Measurements from ENCODE around the gene TNNC1. TPM values are rescaled to one million over a fixed set of nuclear protein-coding genes. Genes with fewer than 3 reads are reported as not detected.

Gene TNNC1
- total RNA-seq: 0.54 TPM

DNA sequence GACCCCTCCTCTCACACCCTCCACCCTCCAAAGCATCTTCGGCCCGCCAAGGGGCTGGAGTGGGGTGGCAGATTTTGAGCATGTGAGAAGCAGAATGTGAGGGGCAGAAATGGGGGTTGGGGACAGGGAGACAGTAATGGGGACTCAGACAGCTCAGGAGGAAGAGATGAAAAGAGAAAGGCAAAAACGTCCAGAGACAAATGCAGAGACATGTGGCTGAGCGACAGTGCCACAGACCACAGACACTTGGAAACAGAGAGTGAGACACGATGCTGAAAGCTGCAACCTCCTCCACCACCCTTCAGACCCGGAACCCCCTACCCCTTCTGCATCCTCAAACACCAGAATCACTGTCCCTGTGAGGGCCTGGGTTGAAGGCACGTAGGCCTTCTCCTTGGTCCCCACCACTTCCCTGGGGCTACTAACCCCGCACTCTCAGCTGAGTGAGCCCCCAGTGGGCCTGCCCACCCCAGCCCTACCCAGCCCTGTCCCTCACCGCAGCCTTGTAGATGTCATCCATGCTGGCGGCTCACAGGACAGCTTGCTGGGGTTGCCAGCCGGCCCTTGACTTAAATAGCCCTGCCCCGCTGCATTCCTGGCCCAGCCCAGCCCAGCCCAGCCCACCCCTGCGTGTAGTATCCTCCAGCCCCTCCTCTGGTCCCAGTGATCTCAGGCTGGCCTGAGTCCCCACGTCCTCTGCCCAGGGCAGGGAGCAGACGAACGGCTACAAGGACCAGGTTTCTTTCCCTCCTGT lies at the start of gene TNNC1:
Gene TNNC1, minus strand, starts transcription at position 546 of the 754 bp plus-strand sequence. Its CDS starts 26 bp downstream, at position 520.
- no peak for DNase-seq (ENCODE audit: low read depth in 2 of 3, low spot score in 2 of 3)

DNA sequence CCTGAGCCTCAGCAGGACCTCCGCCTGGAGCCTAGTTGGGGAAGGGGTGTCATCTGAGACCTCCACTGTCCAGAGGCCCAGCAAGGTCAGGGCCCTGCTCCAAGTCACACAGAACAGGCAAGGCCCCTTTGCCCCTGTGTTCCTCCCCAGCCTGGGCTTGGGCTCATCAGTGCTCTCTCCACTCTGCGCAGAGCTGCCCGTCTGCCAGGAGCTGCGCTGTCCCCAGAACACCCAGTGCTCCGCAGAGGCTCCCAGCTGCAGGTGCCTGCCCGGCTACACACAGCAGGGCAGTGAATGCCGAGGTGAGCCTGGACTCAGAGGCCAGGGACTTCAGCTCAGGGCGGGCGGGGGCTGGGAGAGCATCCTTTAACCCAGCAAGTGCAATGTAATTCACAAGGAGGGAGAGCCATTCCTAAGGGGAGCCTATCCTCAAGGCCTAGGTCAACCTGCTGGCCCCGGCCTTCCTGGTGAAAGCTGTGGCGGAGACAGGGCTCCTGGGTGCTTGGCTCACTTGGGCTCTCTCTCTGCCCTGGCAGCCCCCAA lies 49.0 kb upstream of the TNNC1 start:
- no peak for DNase-seq (ENCODE audit: low read depth in 2 of 3, low spot score in 2 of 3)

DNA sequence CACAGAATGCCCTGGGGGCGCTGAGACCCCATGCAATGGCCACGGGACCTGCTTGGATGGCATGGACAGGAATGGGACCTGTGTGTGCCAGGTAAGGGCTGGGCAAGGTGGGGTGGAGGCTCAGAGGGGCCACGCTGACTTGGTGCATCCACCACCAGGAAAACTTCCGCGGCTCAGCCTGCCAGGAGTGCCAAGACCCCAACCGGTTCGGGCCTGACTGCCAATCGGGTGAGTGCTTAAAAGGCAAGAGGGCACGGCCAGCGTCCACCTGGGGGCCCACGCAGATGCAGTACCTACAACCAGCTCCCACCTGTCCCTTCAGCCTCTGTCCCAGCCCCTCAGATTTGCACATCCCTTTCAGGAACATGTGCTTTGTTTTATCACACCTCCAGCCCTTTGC lies 48.2 kb upstream of the TNNC1 start:
- DNase-seq (ENCODE audit: low read depth in 2 of 3, low spot score in 2 of 3): no peak

DNA sequence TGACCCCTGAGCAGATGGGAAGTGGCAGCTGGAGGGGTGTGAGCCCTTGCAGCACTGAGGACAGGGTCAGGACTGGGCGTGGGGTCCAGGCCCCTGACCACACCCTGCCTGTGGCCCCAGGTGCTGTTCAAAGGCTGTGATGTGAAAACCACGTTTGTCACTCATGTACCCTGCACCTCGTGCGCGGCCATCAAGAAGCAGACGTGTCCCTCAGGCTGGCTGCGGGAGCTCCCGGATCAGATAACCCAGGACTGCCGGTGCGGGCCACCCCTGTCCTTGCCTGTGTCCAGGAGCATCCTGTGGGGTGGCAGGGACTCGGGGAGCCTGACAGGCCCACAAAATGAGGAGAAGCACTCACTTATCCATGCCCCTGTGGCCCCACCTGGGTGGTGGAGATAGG lies 47.2 kb upstream of the TNNC1 start:
- no peak for DNase-seq (ENCODE audit: low read depth in 2 of 3, low spot score in 2 of 3)

DNA sequence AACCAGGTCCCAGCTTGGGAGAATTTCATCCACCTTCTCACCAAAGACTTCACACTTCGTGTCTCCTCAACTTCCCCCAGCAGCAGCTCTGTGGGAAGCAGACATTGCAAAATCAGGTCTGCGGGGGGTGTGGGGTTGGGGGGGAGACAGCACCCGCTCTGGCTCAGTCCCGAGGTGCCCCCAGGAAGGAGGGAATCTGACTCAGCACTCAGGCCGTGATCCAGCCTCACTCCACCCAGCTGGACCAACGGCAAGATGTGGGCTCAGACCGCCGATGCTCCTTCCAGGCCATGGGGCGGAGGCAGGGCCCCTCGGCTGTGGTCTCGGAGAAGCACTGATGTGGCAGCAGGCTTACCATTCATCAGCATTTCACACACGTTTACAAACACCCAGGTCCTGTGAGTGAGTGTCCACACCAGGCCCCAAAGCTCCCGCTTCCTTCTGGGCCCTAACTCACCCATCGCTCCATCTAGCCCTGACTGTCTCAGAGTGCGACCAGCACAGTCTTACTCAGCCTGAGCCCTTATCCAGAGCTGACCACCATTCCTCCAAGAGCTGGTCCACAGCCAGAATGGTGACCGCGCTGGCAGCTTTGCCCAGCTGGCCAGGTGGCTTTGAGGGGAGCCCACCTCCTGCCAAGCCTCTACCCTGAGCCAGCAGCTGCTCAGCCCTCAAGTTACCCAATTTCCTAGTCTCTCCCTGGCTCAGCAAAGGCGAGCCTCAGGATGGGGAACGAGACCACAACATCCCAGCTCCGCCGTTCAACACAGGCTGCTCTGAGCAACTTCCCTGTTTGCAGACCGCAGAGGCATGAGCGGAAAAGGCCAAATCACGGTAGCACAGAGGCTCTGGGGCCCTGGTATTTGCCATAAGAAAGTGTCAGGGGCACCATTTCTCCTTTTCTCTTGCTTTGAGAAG lies 44.6 kb upstream of the TNNC1 start:
- peak in 2 of 3 donors; percentile 88 to 91 for DNase-seq (ENCODE audit: low read depth in 2 of 3, low spot score in 2 of 3)

DNA sequence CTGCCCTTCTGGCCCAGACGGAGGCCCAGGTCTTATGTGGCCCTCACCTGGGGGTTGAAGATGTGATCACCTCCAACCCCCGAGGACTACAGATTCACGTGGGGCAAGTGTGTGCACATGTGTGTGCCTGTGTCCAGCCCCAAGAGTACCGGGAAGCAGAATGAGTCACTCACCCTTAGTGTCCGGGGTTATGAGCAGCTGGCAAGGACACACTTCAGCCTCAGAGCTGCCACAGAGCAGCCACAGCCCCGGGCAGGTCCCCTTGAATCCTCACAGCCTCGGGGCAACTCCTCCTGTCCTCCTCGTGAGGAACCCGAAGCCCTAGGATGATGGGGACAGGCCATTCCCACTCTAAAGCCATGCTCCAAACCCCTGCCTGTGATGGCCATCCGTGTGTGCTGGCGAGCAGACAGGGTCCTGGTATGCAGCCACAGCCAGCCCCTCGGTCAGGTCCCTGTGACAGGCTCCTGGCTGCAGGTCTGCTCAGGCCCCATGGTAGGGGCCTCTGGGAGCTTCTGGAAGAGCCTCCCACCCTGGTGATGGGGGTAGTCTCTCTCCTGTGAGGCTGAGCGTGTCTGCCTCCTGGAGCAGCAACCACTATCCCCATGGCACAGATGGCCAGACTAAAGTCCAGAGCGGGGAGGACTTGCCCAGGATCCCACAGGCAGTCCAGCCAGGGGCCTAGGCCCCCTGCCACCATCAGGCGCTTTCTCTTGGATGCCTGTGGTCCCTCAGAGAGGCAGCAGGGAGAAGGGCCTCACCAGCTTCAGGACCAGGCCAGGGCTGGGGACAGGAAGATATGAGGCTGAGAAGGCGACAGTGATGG lies 42.1 kb upstream of the TNNC1 start:
- no peak for DNase-seq (ENCODE audit: low read depth in 2 of 3, low spot score in 2 of 3)

DNA sequence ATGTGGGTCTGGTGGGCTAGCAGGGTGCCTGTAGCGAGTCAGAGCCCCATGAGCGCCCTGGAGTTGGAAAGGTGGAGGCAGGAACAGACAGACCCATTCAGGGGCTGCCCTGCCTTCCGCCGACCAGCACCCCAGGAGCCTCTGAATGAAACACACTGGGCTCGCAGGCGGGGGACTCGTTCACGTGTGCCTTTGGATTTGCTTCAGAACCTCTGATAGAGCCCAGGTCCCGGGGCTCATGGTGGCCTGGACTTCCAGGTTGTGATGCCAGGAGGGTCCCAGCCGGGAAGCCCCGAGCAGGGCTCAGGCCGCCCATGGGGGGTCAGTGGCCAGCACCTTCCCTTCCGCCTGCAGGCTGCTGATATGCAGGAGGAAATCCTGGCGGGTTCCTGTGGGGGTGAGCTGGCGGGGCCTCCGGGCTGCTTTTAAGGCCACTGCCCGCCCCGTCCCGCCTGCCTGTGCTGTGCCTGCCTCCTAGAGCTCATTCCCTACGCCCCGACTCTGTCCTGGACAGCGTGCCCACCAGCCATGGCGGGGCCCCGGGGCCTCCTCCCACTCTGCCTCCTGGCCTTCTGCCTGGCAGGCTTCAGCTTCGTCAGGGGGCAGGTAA lies 41.1 kb upstream of the TNNC1 start, which contains the start of gene STAB1:
Gene STAB1, plus strand, starts transcription at position 453 of the 610 bp plus-strand sequence. Its CDS starts 76 bp downstream, at position 529.
- DNase-seq (ENCODE audit: low read depth in 2 of 3, low spot score in 2 of 3): peak in 2 of 3 donors; percentile 50 to 65

DNA sequence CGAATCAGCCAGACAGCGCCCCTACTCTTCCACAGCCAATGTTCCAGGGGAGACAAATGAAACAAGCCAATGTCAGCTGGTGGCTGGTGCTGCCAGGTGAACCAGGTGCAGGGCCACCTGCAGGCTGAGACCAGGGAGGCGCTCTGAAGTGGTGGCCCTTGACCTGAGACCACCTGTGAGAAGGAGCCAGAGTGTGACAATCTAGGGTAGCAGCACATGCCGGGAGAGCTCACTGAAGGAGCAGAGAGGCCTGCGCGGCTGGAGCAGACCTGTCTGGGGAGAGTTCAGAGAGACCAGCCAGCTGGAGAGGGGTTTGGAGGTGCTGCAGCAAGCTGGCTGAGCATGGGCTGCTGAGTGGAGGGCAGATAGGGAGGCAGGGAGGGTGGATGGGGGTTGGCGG lies 40.6 kb upstream of the TNNC1 start:
- no peak for DNase-seq (ENCODE audit: low read depth in 2 of 3, low spot score in 2 of 3)

DNA sequence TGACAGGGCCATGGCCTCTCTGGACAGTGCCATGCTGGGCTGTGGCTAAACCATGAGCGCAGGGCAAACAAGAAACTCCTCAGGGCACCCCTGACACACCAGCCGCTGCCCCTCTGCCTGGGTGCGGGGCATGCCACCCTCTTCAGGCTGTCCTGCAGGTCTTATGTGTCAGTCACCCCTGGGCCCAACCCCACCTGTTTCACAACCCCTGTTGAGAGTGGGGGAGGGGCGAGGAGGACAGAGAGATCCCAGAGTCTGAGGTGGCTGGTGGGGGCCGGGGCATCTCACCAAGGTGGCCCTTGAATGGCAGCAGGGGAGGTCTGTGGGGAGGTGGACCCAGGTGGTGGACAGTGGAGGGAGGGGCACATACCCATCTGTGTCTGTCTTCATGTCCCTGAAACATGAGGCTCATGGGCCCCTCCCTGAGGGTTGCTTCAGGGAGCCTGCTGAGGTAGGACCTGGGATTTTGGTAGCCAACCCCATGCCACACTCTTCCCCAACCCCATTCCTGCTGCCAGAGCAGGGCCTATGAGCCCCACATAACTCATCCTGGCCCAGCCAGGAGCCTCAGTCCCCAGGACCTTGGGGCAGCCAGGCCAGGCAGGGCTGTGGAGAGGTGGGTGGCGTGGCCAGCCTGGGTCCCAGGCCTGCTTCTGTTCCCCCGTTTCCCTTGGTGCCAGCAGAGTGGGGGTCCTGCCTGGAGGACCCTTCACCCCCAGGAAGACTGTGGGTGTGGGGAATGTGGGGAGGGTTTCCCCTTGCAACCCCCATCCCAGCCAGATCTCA lies 39.6 kb upstream of the TNNC1 start:
- DNase-seq (ENCODE audit: low read depth in 2 of 3, low spot score in 2 of 3): no peak

DNA sequence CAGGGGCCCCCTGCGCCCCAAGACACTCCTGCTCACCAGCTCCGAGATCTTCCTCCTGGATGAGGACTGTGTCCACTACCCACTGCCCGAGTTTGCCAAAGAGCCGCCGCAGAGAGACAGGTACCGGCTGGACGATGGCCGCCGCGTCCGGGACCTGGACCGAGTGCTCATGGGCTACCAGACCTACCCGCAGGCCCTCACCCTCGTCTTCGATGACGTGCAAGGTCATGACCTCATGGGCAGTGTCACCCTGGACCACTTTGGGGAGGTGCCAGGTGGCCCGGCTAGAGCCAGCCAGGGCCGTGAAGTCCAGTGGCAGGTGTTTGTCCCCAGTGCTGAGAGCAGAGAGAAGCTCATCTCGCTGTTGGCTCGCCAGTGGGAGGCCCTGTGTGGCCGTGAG lies 38.2 kb upstream of the TNNC1 start:
- no peak for DNase-seq (ENCODE audit: low read depth in 2 of 3, low spot score in 2 of 3)

DNA sequence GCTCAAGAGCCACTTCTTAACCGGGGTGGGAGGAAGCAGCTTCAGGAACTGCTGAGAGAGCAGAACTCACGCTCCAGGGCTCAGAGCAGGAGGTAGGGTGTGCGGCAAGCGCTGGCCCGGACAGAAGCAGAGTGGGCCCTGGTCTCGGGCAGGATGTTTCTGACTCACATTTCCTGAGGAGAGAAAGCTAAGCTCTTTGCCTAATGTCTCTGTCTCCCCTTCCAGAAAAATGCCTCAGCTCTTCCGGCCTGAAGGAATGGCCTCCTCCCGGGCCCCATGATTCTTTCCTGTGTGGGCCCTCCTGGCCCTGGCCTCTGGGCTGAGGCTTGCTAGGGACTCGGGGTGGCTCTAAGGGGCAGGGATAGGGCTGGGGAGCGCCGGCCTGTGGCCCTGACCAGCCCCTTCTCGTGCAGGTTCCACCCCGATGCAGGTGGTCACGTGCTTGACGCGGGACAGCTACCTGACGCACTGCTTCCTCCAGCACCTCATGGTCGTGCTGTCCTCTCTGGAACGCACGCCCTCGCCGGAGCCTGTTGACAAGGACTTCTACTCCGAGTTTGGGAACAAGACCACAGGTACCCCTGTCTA lies 37.2 kb upstream of the TNNC1 start:
- DNase-seq (ENCODE audit: low read depth in 2 of 3, low spot score in 2 of 3): peak in 2 of 3 donors; percentile 58 to 64

DNA sequence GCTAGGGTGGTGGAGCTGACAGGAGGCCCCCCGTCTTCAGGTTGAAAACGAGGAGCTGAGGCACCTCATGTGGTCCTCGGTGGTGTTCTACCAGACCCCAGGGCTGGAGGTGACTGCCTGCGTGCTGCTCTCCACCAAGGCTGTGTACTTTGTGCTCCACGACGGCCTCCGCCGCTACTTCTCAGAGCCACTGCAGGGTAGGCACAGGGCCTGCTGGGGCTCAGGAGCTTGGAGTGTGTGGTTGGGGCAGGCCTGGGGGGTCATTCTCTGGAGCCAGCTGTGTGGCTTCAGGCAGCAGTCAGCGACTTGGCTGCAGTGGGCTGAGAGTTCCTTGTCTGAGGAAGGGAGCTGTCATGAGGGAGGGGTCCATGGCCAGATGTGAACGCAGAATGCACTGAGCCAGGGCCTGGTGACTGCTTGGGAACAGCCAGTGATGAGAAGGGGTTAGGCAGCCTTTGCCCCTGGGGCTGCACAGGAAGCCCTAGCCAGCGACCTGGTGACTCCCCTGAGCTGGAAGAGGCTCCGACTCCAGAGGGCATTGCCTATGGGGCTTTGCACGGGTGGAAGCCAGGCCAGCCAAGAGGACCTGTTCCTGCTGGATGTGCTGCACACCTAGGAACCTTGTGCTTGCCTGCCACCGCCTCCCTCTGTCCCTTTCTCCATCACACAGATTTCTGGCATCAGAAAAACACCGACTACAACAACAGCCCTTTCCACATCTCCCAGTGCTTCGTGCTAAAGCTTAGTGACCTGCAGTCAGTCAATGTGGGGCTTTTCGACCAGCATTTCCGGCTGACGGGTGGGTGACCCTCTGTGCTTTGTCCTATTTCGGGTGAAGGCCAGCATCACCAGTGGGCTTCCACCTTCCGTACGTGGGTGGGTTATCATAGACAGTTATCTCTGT lies 36.4 kb upstream of the TNNC1 start:
- DNase-seq (ENCODE audit: low read depth in 2 of 3, low spot score in 2 of 3): no peak

DNA sequence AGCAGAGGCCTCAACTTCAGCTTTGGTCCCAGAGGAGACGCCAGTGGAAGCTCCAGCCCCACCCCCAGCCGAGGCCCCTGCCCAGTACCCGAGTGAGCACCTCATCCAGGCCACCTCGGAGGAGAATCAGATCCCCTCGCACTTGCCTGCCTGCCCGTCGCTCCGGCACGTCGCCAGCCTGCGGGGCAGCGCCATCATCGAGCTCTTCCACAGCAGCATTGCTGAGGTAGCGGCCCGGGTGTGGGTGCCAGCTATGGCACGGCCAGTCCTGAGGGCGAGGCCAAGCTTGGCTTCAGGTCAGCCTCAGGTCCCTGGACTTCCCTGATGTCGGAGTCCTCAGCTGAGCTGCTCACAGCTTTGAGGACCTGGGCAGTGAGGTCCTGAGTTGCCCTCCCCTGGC lies 35.6 kb upstream of the TNNC1 start:
- no peak for DNase-seq (ENCODE audit: low read depth in 2 of 3, low spot score in 2 of 3)

DNA sequence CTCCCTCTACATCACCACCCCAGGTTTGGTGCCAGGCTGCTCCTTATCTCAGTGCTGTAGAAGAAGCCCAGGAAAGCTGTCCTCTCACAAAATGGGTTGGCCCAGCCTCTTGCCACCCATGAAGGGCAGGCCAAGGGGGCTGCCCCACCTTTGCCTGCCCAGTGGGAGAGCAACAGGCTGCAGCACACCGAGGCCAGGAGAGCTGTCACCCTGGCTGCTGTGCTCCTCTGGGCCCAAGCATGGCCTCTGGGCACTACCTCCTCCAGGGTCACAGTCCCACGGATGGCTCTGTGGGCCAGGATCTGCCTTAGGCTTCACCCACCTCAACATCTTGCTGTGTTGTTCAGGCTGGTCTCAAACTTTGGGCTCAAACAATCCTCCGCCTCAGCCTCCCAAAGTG lies 34.9 kb upstream of the TNNC1 start:
- DNase-seq (ENCODE audit: low read depth in 2 of 3, low spot score in 2 of 3): no peak

DNA sequence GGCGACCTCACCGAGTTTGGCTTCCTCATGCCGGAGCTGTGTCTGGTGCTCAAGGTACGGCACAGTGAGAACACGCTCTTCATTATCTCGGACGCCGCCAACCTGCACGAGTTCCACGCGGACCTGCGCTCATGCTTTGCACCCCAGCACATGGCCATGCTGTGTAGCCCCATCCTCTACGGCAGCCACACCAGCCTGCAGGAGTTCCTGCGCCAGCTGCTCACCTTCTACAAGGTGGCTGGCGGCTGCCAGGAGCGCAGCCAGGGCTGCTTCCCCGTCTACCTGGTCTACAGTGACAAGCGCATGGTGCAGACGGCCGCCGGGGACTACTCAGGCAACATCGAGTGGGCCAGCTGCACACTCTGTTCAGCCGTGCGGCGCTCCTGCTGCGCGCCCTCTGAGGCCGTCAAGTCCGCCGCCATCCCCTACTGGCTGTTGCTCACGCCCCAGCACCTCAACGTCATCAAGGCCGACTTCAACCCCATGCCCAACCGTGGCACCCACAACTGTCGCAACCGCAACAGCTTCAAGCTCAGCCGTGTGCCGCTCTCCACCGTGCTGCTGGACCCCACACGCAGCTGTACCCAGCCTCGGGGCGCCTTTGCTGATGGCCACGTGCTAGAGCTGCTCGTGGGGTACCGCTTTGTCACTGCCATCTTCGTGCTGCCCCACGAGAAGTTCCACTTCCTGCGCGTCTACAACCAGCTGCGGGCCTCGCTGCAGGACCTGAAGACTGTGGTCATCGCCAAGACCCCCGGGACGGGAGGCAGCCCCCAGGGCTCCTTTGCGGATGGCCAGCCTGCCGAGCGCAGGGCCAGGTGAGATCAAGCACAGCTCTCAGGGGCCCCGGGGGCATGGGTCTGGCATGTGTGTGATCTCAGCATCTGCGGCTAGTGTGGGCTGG lies 34.2 kb upstream of the TNNC1 start:
- DNase-seq (ENCODE audit: low read depth in 2 of 3, low spot score in 2 of 3): no peak

DNA sequence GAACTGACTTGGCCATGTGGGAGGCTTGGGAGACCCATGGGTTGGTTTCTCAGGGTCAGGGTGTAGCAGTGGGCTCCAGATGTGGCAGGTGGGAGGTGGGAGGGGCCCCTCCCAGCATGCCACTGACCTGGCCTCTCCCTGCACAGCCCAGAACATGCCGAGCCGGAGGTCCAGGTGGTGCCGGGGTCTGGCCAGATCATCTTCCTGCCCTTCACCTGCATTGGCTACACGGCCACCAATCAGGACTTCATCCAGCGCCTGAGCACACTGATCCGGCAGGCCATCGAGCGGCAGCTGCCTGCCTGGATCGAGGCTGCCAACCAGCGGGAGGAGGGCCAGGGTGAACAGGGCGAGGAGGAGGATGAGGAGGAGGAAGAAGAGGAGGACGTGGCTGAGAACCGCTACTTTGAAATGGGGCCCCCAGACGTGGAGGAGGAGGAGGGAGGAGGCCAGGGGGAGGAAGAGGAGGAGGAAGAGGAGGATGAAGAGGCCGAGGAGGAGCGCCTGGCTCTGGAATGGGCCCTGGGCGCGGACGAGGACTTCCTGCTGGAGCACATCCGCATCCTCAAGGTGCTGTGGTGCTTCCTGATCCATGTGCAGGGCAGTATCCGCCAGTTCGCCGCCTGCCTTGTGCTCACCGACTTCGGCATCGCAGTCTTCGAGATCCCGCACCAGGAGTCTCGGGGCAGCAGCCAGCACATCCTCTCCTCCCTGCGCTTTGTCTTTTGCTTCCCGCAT lies 33.4 kb upstream of the TNNC1 start:
- no peak for DNase-seq (ENCODE audit: low read depth in 2 of 3, low spot score in 2 of 3)

Measured in hematopoietic multipotent progenitor cell (in vitro differentiated cells).